Endothelial cell (in vitro differentiated cells): ENCODE results near the gene MOSMO. TPM values are rescaled to one million over a fixed set of nuclear protein-coding genes. Genes with fewer than 3 reads are reported as not detected.
A peak's percentile ranks its signal among the peaks of the same experiment; 100 is the strongest.
"Not testable (repeated sequence)": the region's sequence is repeated elsewhere in the genome, so short reads cannot be mapped to it uniquely, and the experiment has no call there.

Experiments
- DNase-seq: peaks from one replicate; pipeline ENCODE4 v3.0.0; 2021; ENCODE audit warnings: low spot score
- H3K27ac Mint-ChIP-seq: one replicate; pipeline ENCODE4 v1.8.0; 2021; ENCODE audit warnings: mixed read lengths, inconsistent platforms; ENCODE audit not compliant: unreplicated experiment
- H3K27me3 Mint-ChIP-seq: one replicate; pipeline ENCODE4 v1.8.0; 2021; ENCODE audit warnings: mild to moderate bottlenecking, moderate library complexity, mixed read lengths, inconsistent platforms; ENCODE audit not compliant: unreplicated experiment
- H3K36me3 Mint-ChIP-seq: one replicate; pipeline ENCODE4 v1.8.0; 2021; ENCODE audit warnings: mild to moderate bottlenecking, low read depth, mixed read lengths, inconsistent platforms; ENCODE audit not compliant: unreplicated experiment
- H3K4me1 Mint-ChIP-seq: one replicate; pipeline ENCODE4 v1.8.0; 2021; ENCODE audit warnings: mild to moderate bottlenecking, mixed read lengths, inconsistent platforms; ENCODE audit not compliant: unreplicated experiment
- H3K4me3 Mint-ChIP-seq: one replicate; pipeline ENCODE4 v1.8.0; 2021; ENCODE audit warnings: mild to moderate bottlenecking, mixed read lengths, inconsistent platforms; ENCODE audit not compliant: unreplicated experiment
- H3K9me3 Mint-ChIP-seq: one replicate; pipeline ENCODE4 v1.8.0; 2021; ENCODE audit warnings: mixed read lengths, inconsistent platforms; ENCODE audit not compliant: unreplicated experiment
- total RNA-seq: library from RNA; stranded (reverse); fragmentation: NEBNext Ultra II Directional; extraction: Animal tissue kit (Norgen Biotek cat#: 25700); gene quantifications from one replicate; pipeline ENCODE4 v1.2.1, GENCODE V29; 2021; ENCODE audit not compliant: unreplicated experiment
- TF ChIP-seq, protein P1 (sequence below): fragments of 200-600 bp; sonication (generic); IDR thresholded peaks from one replicate; pipeline ENCODE4 v1.5.0; 2021; ENCODE audit warnings: antibody characterized with exemption; ENCODE audit not compliant: unreplicated experiment

MOSMO gene
- total RNA-seq, 1 donor from 2014 or later: 15.1 TPM

DNA sequence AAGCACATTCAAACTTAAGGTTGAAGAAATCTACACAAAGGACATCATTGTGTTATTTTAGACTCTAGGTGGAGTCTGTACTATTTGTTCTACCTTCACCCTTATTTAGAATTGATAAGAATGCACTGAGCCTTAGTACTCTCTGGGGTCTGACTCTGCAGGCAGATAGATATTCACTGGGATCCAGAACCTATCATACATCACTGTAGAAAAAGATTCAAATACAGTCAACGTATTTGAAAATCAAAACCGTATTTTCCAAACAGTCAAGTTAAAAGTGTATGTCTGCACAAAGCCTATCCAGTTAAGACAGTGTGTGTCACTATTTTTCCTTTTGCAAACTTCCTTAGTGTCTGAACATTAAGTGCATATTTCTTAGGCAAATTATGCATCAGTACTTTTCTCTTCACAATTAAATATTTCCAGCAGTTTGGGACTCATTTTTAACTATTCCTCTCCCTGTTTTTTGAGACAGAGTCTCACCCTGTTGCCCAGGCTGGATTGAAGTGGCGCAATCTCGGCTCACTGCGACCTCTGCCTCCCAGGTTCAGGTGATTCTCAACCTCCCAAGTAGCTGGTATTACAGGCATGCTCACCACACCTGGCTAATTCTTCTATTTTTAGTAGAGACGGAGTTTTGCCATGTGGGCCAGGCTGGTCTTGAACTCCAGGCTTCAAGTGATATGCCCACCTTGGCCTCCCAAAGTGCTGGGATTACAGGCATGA, 22.3 kb downstream of the MOSMO start:
- H3K4me1 Mint-ChIP-seq: no peaks in the 10 kb centered on the region
- no peak overlapping the region for H3K4me3 Mint-ChIP-seq
- peak overlapping the region; percentile 11 for H3K27ac Mint-ChIP-seq
- H3K27me3 Mint-ChIP-seq: no peaks in the 10 kb centered on the region
- no peak for DNase-seq
- H3K36me3 Mint-ChIP-seq: peaks cover 7% of the 10 kb centered on the region
- TF ChIP-seq, protein P1, sequence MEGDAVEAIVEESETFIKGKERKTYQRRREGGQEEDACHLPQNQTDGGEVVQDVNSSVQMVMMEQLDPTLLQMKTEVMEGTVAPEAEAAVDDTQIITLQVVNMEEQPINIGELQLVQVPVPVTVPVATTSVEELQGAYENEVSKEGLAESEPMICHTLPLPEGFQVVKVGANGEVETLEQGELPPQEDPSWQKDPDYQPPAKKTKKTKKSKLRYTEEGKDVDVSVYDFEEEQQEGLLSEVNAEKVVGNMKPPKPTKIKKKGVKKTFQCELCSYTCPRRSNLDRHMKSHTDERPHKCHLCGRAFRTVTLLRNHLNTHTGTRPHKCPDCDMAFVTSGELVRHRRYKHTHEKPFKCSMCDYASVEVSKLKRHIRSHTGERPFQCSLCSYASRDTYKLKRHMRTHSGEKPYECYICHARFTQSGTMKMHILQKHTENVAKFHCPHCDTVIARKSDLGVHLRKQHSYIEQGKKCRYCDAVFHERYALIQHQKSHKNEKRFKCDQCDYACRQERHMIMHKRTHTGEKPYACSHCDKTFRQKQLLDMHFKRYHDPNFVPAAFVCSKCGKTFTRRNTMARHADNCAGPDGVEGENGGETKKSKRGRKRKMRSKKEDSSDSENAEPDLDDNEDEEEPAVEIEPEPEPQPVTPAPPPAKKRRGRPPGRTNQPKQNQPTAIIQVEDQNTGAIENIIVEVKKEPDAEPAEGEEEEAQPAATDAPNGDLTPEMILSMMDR: no peak
- no peaks in the 10 kb centered on the region for H3K9me3 Mint-ChIP-seq

- Mint-ChIP-seq H3K9me3 (no peaks in the 10 kb centered on the region), H3K36me3 (peaks cover 7% of the 10 kb centered on the region), H3K27ac (no peak overlapping the region), H3K4me3 (no peak overlapping the region), H3K27me3 (no peaks in the 10 kb centered on the region), H3K4me1 (no peaks in the 10 kb centered on the region)
- TF ChIP-seq, protein P1: no peak
- no peak for DNase-seq
Measured at GRCh38 chr16:22031483-22032083, 23.7 kb downstream of the MOSMO start.

DNA sequence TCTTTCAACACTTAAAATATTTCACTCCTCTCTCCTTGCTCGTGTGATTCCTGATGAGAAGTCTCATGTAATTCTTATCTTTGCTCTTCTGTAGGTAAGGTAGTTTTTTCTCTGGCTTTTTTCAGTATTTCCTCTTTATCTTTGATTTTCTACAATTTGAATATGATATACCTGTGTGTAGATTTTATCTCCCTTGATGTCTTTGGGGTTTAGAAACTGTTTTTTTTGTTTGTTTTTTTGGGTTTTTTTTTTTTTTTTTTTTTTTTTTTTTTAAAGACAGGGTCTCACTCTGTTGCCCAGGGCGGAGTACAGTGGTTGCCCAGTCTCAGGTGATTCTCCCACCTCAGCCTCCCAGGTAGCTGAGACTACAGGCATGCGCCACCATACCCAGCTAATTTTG, 26.6 kb downstream of the MOSMO start:
- TF ChIP-seq, protein P1: no peak
- H3K27ac Mint-ChIP-seq: no peak overlapping the region
- no peaks in the 10 kb centered on the region for H3K9me3 Mint-ChIP-seq
- H3K4me3 Mint-ChIP-seq: no peak overlapping the region
- no peaks in the 10 kb centered on the region for H3K4me1 Mint-ChIP-seq
- H3K27me3 Mint-ChIP-seq: no peaks in the 10 kb centered on the region
- H3K36me3 Mint-ChIP-seq: peaks cover 12% of the 10 kb centered on the region
- no peak for DNase-seq

DNA sequence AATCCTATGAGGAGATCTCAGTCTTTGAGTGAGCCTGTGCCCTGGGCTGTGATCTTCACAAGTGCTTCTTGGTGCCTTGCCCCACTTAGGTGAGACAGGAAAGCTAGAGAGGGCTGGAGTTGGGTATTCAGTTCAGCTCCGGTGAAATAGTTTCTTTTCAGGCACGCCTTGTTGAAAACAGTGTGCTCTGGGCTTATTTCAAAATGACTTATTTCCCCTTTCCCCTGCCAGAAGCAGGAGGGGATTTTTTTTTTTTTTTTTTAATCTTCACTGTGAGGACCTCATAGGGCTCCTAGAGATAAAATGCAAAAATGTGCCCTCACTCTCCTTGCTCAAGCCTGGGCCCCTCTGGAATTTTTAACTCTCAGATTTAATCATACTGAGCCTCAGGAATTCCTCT, 27.2 kb downstream of the MOSMO start:
- Mint-ChIP-seq H3K36me3 (peaks cover 12% of the 10 kb centered on the region), H3K27me3 (no peaks in the 10 kb centered on the region), H3K27ac (no peak overlapping the region), H3K4me3 (no peak overlapping the region), H3K4me1 (no peaks in the 10 kb centered on the region), H3K9me3 (no peaks in the 10 kb centered on the region)
- TF ChIP-seq, protein P1: no peak
- DNase-seq: no peak

DNA sequence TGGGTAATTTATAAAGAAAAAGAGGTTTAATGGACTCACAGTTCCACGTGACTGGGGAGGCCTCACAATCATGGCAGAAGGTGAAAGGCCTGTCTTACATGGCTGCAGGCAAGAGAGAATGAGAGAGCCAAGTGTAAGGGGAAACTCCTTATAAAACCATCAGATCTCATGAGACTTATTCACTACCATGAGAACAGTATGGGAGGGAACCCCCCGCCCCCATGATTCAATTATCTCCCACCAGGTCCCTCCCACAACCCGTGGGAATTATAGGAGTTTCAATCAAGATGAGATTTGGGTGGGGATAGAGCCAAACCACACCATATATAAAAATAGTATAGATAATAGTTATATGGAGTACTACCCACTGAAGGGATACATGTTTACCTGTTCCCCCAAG, 36.0 kb downstream of the MOSMO start:
- not testable (repeated sequence) for H3K27me3 Mint-ChIP-seq, H3K4me1 Mint-ChIP-seq, H3K9me3 Mint-ChIP-seq, H3K4me3 Mint-ChIP-seq, H3K36me3 Mint-ChIP-seq, DNase-seq, H3K27ac Mint-ChIP-seq

- not testable (repeated sequence) for H3K4me3 Mint-ChIP-seq, H3K27me3 Mint-ChIP-seq, H3K36me3 Mint-ChIP-seq, H3K9me3 Mint-ChIP-seq, H3K4me1 Mint-ChIP-seq
- H3K27ac Mint-ChIP-seq: peak overlapping the region; percentile 93
- DNase-seq: peak; percentile 11
Measured at GRCh38 chr16:22045888-22046287, 38.0 kb downstream of the MOSMO start.
